ENCODE data around the gene USP31.
"Not testable (repeated sequence)": the region's sequence is repeated elsewhere in the genome, so short reads cannot be mapped to it uniquely, and the experiment has no call there.

- TF ChIP-seq CTCF, POLR2A (IDR thresholded peaks at IDR 0.05): not testable (repeated sequence)
These were observed 4.9 kb downstream of the USP31 start for GRCh38 chr16:23144393-23144792.
